Uterus (tissue), 2 donors: ENCODE measurements around the gene CADPS2.

Experiments used
- POLR2A ChIP-seq, 2 donors: fragments of 450-650 bp; IDR thresholded peaks; one replicate each; pipeline ENCODE4 v1.6.1; 2016; ENCODE audit warnings: antibody characterized with exemption in 2 of 2, mild to moderate bottlenecking in 1 of 2, moderate library complexity in 1 of 2
- TF ChIP-seq, protein P1 (sequence below), 4 experiments: fragments of 200-600 bp in 2 of 4; fragments of 450-650 bp in 2 of 4; sonication (generic) in 2 of 4; IDR thresholded peaks; one replicate each; pipeline ENCODE4 v1.5.1; 2016 to 2019; ENCODE audit warnings: antibody characterized with exemption in 4 of 4, mild to moderate bottlenecking in 2 of 4, moderate library complexity in 1 of 4

GRCh38 chr7:122710916-122711315 is 175.3 kb downstream of the CADPS2 start:
- TF ChIP-seq POLR2A (IDR thresholded peaks at IDR 0.05), result no peak
- TF ChIP-seq, protein P1, sequence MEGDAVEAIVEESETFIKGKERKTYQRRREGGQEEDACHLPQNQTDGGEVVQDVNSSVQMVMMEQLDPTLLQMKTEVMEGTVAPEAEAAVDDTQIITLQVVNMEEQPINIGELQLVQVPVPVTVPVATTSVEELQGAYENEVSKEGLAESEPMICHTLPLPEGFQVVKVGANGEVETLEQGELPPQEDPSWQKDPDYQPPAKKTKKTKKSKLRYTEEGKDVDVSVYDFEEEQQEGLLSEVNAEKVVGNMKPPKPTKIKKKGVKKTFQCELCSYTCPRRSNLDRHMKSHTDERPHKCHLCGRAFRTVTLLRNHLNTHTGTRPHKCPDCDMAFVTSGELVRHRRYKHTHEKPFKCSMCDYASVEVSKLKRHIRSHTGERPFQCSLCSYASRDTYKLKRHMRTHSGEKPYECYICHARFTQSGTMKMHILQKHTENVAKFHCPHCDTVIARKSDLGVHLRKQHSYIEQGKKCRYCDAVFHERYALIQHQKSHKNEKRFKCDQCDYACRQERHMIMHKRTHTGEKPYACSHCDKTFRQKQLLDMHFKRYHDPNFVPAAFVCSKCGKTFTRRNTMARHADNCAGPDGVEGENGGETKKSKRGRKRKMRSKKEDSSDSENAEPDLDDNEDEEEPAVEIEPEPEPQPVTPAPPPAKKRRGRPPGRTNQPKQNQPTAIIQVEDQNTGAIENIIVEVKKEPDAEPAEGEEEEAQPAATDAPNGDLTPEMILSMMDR (IDR thresholded peaks at IDR 0.05), result no peak
